ENCODE measurements around the gene MTFMT. TPM values are rescaled to one million over a fixed set of nuclear protein-coding genes. Genes with fewer than 3 reads are reported as not detected.

The MTFMT gene
- total and polyA plus RNA-seq, 2 of the 13 experiments (the other 11 are each of a cell fraction or from before 2014, with no cell fraction given), result 9.9 to 23.2 TPM

GRCh38 chr15:64959128-64959527, 70.3 kb downstream of the MTFMT start:
- H2AFZ ChIP-seq (ENCODE audit: low read length), result no peak overlapping the region
- H3K9ac ChIP-seq (ENCODE audit: insufficient read depth, low read depth, low read length), result no peak overlapping the region
- no peaks in the 10 kb centered on the region for H3K9me3 ChIP-seq (ENCODE audit: low read length)
- H3K4me3 ChIP-seq (replicated peaks in 1 of 3; ENCODE audit: insufficient read depth in 1 of 3, low read depth in 2 of 3, low read length in 3 of 3), result no peak overlapping the region
- no peaks in the 10 kb centered on the region for H3K27me3 ChIP-seq (ENCODE audit: control insufficient read depth in 1 of 2, insufficient read depth in 2 of 2, low read length in 2 of 2)
- ChIA-PET CTCF (ENCODE audit: low intra/inter-chr PET ratio, low total read pairs) (no interaction called here), POLR2A (no interaction called here)
- H3K36me3 ChIP-seq (replicated peaks in 1 of 2; ENCODE audit: control insufficient read depth in 1 of 2, insufficient read depth in 2 of 2, low read length in 2 of 2), result peaks cover 18 to 52% of the 10 kb centered on the region in 2 experiments
- WGBS (ENCODE audit: low lambda C conversion rate), result 98% methylated on average over 9 of the region's 9 CpGs
- no peaks in the 10 kb centered on the region for H4K20me1 ChIP-seq (ENCODE audit: insufficient read depth, low read length)
- FAIRE-seq (no peak), DNase-seq (ENCODE audit: low spot score) (no peak), ATAC-seq (no peak)
- BruUV-seq (replicated peaks), result no TSS peak
- TF ChIP-seq PREB (CRISPR knock-in tag; IDR thresholded peaks at IDR 0.05), result no peak
- no peak for TF ChIP-seq RAD51 (IDR thresholded peaks at IDR 0.05; ENCODE audit: borderline replicate concordance)
- TF ChIP-seq FIP1L1 (IDR thresholded peaks at IDR 0.05; ENCODE audit: borderline replicate concordance, insufficient read depth, low read depth, low read length), result no peak
- TF ChIP-seq TFAP4 (IDR thresholded peaks at IDR 0.05; ENCODE audit: borderline replicate concordance, low read depth), result no peak
- TF ChIP-seq ZBTB44 (CRISPR knock-in tag; IDR thresholded peaks at IDR 0.05), result no peak
- no peak for TF ChIP-seq IRF2 (CRISPR knock-in tag; IDR thresholded peaks at IDR 0.05)
- no peaks in the 10 kb centered on the region for H3K79me2 ChIP-seq (ENCODE audit: insufficient read depth, low read length)
- in situ Hi-C loops (cut with HindIII; ENCODE audit: extremely low pct_ligation_motif_present, low pct_unique_long_range_greater_than_20kb) (no loop called here), intact Hi-C loops (cut with micrococcal nuclease; ENCODE audit: unreplicated experiment) (no loop called here)
- no peak overlapping the region for H3K4me2 ChIP-seq (ENCODE audit: low read depth, low read length)
- no peaks in the 10 kb centered on the region for H3K4me1 ChIP-seq (ENCODE audit: insufficient read depth, low read length)
- no peak overlapping the region for H3K27ac ChIP-seq (ENCODE audit: extremely low read length, insufficient read depth, low read length)
